Activated B cell treated with CpG ODN at 0.5 μM for 24 hours (primary cell): ENCODE results near the gene PARN. TPM values are rescaled to one million over a fixed set of nuclear protein-coding genes. Genes with fewer than 3 reads are reported as not detected.

ENCODE experiments used
- ATAC-seq: fragments of 200-7000 bp; cut with Tn5 transposase; one replicate; pipeline ENCODE4 v1.10.0; 2021; ENCODE audit warnings: low read depth, mild to moderate bottlenecking, moderate library complexity
- CTCF ChIA-PET: fragments of 350-600 bp; sonication (Branson Sonifier 250); formaldehyde crosslinking; loops from one replicate; lab custom pipeline; 2021; ENCODE audit warnings: antibody characterized with exemption; lab: Charles Lee
- POLR2A ChIA-PET: fragments of 350-600 bp; sonication (Branson Sonifier 250); formaldehyde crosslinking; loops from one replicate; lab custom pipeline; 2021; ENCODE audit warnings: antibody characterized with exemption; lab: Charles Lee
- DNase-seq: peaks from one replicate; pipeline ENCODE4 v3.0.0; 2022
- H3K27ac Mint-ChIP-seq: one replicate; pipeline ENCODE4 v1.8.0; 2020; ENCODE audit warnings: mixed read lengths
- H3K27me3 Mint-ChIP-seq: one replicate; pipeline ENCODE4 v1.8.0; 2021; ENCODE audit warnings: mixed read lengths
- H3K36me3 Mint-ChIP-seq: one replicate; pipeline ENCODE4 v1.8.0; 2021; ENCODE audit warnings: low read depth, mixed read lengths
- H3K4me1 Mint-ChIP-seq: one replicate; pipeline ENCODE4 v1.8.0; 2021; ENCODE audit warnings: mixed read lengths
- H3K4me3 Mint-ChIP-seq: one replicate; pipeline ENCODE4 v1.8.0; 2020; ENCODE audit warnings: mild to moderate bottlenecking, mixed read lengths
- H3K9me3 Mint-ChIP-seq: one replicate; pipeline ENCODE4 v1.8.0; 2020; ENCODE audit warnings: mixed read lengths
- intact Hi-C: fragments of 100-400 bp; cut with micrococcal nuclease; formaldehyde crosslinking; loops from one replicate; pipeline ENCODE4 v1.15.1; 2024
- total RNA-seq: library from RNA; stranded (reverse); gene quantifications from 2 replicates; pipeline ENCODE4 v1.2.3, GENCODE V29; 2022
- TF ChIP-seq, protein P1 (sequence below): fragments of 200-600 bp; IDR thresholded peaks from one replicate; pipeline ENCODE4 v1.8.0; 2022; ENCODE audit warnings: antibody characterized with exemption, mild to moderate bottlenecking

Gene PARN
- total RNA-seq, 1 donor from 2014 or later = 47.3 TPM

DNA sequence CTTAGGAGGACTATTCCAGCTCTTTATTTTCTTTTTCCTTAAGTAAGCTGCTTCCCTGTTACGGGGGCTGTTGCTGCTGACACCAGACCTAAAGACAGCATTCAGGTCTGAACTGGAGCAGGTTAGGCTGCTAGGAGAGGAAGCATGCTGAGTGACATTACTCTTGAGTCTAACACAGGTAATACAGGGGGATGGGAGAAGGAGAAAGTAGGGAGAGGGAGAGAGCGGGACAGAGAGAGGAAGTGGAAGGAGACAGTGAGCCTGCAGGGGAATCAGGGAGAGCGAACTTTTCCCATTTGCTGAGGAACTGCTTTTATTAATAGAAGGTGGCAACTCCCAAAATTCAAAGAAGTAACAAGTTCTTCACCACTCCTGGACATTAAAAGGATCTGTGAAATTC is 130.9 kb downstream of the PARN start:
- TF ChIP-seq, protein P1, sequence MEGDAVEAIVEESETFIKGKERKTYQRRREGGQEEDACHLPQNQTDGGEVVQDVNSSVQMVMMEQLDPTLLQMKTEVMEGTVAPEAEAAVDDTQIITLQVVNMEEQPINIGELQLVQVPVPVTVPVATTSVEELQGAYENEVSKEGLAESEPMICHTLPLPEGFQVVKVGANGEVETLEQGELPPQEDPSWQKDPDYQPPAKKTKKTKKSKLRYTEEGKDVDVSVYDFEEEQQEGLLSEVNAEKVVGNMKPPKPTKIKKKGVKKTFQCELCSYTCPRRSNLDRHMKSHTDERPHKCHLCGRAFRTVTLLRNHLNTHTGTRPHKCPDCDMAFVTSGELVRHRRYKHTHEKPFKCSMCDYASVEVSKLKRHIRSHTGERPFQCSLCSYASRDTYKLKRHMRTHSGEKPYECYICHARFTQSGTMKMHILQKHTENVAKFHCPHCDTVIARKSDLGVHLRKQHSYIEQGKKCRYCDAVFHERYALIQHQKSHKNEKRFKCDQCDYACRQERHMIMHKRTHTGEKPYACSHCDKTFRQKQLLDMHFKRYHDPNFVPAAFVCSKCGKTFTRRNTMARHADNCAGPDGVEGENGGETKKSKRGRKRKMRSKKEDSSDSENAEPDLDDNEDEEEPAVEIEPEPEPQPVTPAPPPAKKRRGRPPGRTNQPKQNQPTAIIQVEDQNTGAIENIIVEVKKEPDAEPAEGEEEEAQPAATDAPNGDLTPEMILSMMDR = no peak
- ATAC-seq (no peak), DNase-seq (no peak)
- Mint-ChIP-seq H3K4me1 (peaks cover 10% of the 10 kb centered on the region), H3K27ac (no peak overlapping the region), H3K9me3 (no peaks in the 10 kb centered on the region), H3K4me3 (no peak overlapping the region), H3K36me3 (peaks cover 25% of the 10 kb centered on the region), H3K27me3 (no peaks in the 10 kb centered on the region)
- ChIA-PET CTCF (no interaction called here), POLR2A (interaction anchor here (0.5 kb wide), 1 partner anchor 212 kb away, joined by 4 read pairs; no protein-coding TSS in a partner anchor)
- intact Hi-C loops = no loop called here

GRCh38 chr16:14497245-14498082 is 132.6 kb downstream of the PARN start:
- intact Hi-C loops = no loop called here
- Mint-ChIP-seq H3K27me3 (no peaks in the 10 kb centered on the region), H3K36me3 (peaks cover 26% of the 10 kb centered on the region), H3K27ac (no peak overlapping the region), H3K4me1 (peaks cover 15% of the 10 kb centered on the region), H3K9me3 (no peaks in the 10 kb centered on the region), H3K4me3 (no peak overlapping the region)
- ATAC-seq (no peak), DNase-seq (no peak)
- TF ChIP-seq, protein P1 = no peak
- POLR2A ChIA-PET = no interaction called here
- CTCF ChIA-PET = interaction anchor here (0.6 kb wide), 1 partner anchor 28 kb away, joined by 5 read pairs; no protein-coding TSS in a partner anchor

DNA sequence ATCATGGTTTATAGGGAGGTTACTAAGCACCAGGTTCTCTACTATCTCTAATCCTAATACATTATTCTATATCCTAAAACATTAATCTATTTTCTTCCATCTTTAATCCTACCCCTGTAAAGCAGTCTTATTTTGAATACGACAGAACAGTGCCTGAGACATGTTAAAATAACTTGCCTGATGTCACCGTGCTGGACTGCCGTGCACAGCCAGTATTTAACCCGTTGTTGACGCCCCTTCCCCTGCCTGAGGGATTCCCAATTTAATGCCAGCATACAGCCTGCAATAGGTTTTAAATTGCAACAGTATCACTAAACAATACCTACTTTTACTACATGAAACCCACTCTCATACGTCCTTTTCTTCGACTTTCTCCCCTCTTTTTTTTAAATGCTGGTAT is 133.3 kb downstream of the PARN start:
- ChIA-PET CTCF (no interaction called here), POLR2A (no interaction called here)
- Mint-ChIP-seq H3K9me3 (no peaks in the 10 kb centered on the region), H3K27me3 (no peaks in the 10 kb centered on the region), H3K4me3 (no peak overlapping the region), H3K27ac (no peak overlapping the region), H3K36me3 (peaks cover 26% of the 10 kb centered on the region), H3K4me1 (peaks cover 17% of the 10 kb centered on the region)
- intact Hi-C loops = no loop called here
- ATAC-seq = no peak
- no peak for DNase-seq
- TF ChIP-seq, protein P1 = no peak

- Mint-ChIP-seq H3K9me3 (no peaks in the 10 kb centered on the region), H3K36me3 (peaks cover 27% of the 10 kb centered on the region), H3K4me3 (no peak overlapping the region), H3K4me1 (peaks cover 13% of the 10 kb centered on the region), H3K27me3 (no peaks in the 10 kb centered on the region), H3K27ac (no peak overlapping the region)
- CTCF ChIA-PET = no interaction called here
- intact Hi-C loops = no loop called here
- TF ChIP-seq, protein P1 = no peak
- POLR2A ChIA-PET = no interaction called here
- ATAC-seq (no peak), DNase-seq (no peak)
Measured at GRCh38 chr16:14496047-14496770, 133.9 kb downstream of the PARN start.
